HG03575 (cell line): ENCODE measurements around the gene PEX11B.

Experiments used
- ATAC-seq: cut with Tn5 transposase; IDR thresholded peaks from one replicate; pipeline ENCODE4 v1.9.1; 2021; ENCODE audit not compliant: unreplicated experiment, insufficient number of reproducible peaks, low FRiP score; ENCODE audit errors: extremely low read depth

Gene PEX11B

GRCh38 chr1:145918144-145918991 is at the start of gene PEX11B:
Gene PEX11B, minus strand, starts transcription at chr1:145918717. Its CDS starts 29 bp downstream, at chr1:145918688.
- ATAC-seq: peak; percentile 55

- ATAC-seq: no peak
Measured at GRCh38 chr1:145967288-145967687, 48.8 kb upstream of the PEX11B start.

- ATAC-seq: no peak
Measured at GRCh38 chr1:145965119-145965744, 46.7 kb upstream of the PEX11B start.

GRCh38 chr1:145964328-145965118 is 46.0 kb upstream of the PEX11B start, which contains the start of the genes ANKRD34A and POLR3GL:
Gene ANKRD34A, minus strand, starts transcription at chr1:145964575. Its CDS starts 2,816 bp downstream, at chr1:145961759.
Gene POLR3GL, plus strand, starts transcription at chr1:145964690. Its CDS starts 10,176 bp downstream, at chr1:145974866.
- peak; percentile 36 for ATAC-seq

GRCh38 chr1:145963265-145964019 is 44.9 kb upstream of the PEX11B start:
- ATAC-seq: no peak

- ATAC-seq: no peak
Measured at GRCh38 chr1:145962157-145963102, 43.9 kb upstream of the PEX11B start.

- no peak for ATAC-seq
Measured at GRCh38 chr1:145961425-145962156, 43.1 kb upstream of the PEX11B start.

- no peak for ATAC-seq
Measured at GRCh38 chr1:145961109-145961424, 42.5 kb upstream of the PEX11B start.

GRCh38 chr1:145960468-145961108 is 42.1 kb upstream of the PEX11B start:
- no peak for ATAC-seq

GRCh38 chr1:145959957-145960467 is 41.5 kb upstream of the PEX11B start:
- no peak for ATAC-seq

GRCh38 chr1:145959333-145959732 is 40.8 kb upstream of the PEX11B start:
- ATAC-seq: no peak

GRCh38 chr1:145958734-145959133 is 40.2 kb upstream of the PEX11B start:
- no peak for ATAC-seq

GRCh38 chr1:145957443-145958319 is 39.2 kb upstream of the PEX11B start, which contains the start of gene LIX1L:
Gene LIX1L, minus strand, starts transcription at chr1:145958017. Its CDS starts 90 bp downstream, at chr1:145957927.
- peak; percentile 66 for ATAC-seq

GRCh38 chr1:145956781-145957442 is 38.4 kb upstream of the PEX11B start:
- ATAC-seq: no peak

- ATAC-seq: no peak
Measured at GRCh38 chr1:145956361-145956760, 37.8 kb upstream of the PEX11B start.
